ENCODE results near the gene ZDHHC21.
A peak's percentile ranks its signal among the peaks of the same experiment; 100 is the strongest.

The ZDHHC21 gene

DNA sequence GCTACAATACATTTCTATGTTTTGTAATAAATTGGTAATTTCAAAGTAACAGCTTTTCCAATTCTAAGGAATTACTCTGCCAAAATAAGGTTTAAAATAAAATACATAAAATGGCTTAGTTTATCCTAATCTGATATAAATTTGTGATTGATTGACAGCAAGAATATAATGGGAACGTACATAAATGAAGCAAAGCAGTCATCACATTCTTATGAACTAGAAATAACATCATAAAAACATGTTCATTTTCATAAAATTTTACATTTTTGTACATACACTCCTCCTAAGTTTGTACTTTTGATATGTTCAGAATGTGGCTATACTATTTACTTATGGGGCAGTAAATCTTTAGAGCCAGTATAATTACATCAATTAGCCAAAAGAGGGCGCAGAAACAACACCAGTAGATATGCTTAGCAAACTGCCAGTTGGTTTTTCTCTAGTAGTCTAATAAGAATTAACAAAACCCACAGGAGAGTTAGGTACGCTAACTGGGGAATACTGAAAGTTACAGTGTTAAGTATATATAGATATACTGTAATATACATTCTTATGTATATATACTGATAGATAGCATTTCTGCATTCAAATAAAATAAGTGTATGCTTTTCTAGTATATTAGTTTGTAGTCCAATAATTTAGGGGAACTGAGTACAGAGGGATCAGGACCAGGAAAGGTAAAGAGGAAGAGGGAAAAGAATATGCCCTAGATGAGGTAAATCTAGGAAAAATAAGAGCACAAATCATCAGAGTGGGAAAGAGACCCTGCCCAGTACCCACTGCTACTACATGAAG, 76.8 kb downstream of the ZDHHC21 start:
- peak in 2 of 51 donors; percentile 5 to 10 for DNase-seq

DNA sequence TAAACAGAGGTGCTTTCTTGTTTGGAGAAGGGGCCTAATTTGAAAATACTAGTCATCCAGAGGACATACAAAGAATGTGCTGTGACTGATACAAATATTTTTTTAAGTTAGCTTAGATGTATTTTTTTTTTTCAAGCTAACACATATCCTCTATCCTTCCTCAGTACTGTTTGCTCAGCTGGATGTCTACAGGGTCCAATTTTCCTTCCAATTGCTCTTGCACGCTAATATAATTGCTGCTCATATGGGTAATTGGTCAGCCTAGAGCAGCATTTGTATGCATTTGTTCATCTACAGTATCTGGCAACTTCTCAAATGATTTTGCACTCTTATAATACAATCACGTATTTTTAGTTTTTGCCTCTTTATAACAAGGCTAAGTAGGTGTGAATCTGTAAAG, 84.7 kb downstream of the ZDHHC21 start:
- no peak for DNase-seq

DNA sequence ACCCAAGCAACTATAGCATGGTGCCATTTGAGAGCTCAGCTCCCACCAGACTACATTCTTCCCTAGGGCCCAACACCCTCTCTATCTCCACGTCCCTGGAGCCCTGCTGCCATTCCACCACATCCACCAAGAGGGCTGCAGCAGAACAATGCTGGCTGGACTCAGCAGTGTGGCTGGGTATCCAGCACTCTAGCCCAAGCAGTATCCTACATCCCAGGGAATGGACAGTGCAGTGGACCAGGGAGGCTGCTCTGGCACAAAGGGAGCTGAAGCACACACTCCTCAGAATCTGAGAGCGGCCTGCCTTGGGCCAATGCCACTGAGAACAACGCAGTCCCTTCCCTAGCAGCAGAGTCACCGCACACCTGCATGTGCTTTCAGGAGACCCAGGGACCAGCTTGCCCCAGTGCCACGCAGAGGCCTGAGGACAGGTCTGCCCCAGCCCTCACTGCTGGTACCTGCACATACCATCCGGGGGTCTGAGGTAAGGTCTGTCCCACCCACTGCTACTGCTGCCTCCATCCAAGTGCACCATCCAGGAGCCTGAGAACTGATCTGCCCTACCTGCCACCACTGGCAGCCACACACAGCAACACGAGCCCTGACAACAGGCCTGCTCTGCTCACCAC, 95.9 kb downstream of the ZDHHC21 start:
- no peak for DNase-seq

GRCh38 chr9:14593406-14593805, 99.8 kb downstream of the ZDHHC21 start:
- DNase-seq = no peak

DNA sequence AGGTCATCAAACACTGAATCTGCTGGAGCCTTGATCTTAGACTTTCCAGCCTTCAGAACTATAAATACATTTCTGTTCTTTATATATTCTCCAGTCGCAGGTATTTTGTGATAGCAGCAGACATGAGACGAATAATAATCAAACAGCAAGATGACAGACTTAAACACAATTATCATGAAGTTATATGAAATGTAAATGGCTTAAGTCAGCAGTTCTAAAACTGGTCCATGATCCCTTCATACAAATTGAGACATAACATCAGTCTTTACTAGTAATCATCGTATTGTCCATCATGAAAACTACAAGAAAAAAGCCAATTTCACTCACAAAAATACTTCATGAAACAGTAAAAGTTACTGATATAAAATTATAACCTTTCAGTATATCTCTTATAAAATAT, 101.8 kb downstream of the ZDHHC21 start:
- DNase-seq = no peak

DNA sequence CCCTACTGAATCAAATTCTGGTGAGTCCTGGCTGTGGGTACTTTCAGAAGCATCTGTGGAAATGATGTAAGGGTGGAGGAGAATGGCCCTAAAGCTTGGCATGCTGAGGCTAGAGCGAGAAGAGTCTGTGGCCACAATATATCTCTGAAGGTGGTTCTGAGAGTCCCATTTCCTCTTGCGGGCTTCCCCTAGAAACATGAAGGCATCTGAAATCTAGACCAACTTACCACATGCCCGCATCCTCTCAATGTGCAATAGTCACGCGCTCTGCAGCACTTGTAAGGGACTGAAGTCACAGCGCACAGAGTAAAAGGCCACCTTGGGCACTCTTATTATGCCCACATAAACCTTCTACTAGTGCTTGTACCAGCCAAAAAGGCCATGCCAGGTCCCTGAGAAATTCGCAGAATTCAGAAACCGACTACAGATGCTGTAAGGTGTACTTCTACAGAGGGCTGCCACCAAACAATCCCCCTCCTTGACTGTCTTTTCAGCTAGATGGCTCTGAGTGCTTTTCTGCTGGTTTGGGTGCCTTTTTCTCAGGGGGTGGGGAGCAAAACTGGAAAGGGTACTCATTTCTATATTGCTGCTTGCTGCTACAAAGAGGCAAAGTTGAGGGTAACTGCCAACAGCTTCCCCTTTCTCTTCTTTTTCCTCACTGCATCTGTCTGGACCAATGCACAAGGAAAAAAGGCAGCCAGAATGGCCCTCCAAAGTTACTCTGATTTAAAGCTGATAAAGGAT, 107.3 kb downstream of the ZDHHC21 start:
- DNase-seq = no peak

GRCh38 chr9:14584571-14584970, 108.7 kb downstream of the ZDHHC21 start:
- DNase-seq = no peak

DNA sequence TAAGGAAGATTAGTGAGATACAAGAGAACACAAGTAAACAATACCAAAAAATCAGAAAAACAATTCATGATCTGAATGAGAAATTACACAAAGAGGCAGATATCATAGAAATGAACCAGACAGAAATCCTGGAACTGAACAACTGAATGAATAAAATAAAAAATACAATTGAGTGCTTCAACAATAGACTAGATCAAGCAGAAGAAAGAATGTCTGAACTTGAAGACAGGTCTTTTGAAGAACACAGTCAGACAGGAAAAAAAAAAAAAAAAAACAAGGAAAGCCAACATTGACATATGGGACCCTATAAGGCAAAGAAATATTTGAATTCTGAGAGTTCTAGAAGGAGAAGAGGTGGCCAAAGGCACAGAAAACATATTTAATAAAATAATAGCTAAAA, 115.2 kb downstream of the ZDHHC21 start:
- no peak for DNase-seq

DNA sequence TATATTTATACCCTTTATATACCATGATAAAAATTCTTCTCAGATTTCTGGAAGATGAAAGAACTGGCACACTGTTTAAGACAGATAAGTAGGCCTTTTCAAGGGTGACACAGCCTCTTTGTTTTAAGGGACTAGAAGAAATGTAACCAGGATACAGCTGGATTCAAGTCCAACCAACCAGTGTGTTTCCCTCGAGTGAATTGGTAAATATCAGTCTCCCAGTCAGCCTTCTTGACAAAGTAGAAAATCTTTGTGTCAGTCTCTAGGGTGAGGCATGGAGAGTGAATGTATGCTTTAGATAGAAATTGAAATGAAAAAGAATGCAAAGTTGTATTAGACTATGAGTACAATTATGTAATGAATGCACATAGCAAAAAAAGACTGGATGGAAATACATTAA, 119.1 kb downstream of the ZDHHC21 start:
- DNase-seq = no peak

GRCh38 chr9:14573319-14573718, 119.9 kb downstream of the ZDHHC21 start:
- no peak for DNase-seq

DNA sequence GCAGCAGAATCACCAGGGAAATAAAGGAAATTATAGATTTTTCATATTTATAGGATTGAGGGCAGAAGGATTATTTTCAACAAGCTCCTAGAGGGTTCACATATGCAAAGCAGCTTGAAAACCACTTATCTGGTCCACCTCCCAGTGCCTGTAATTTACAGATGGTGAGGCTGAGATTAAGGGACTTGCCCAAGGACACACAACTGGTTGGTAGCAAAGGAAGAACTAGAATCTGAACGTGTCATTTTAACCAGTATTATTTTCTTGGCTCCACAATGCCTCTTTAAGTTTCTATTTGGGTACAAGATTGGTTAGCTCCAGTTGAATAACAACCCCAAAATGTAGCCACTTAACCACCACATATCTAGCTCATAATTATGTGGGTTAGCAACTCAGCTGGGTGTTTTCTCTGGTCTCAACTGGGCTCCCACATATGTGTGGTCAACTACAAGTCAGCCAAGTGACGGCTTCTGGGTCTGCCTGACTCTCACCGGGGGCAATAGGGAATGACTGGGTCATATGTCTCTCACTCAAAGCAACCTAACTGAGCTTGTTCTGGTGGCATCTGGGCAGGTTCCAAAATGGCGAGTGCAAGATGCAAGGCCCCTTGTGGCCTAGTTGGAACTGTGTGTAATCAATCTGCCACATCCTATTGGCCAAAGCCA, 127.7 kb downstream of the ZDHHC21 start:
- no peak for DNase-seq

GRCh38 chr9:14563902-14564624, 129.2 kb downstream of the ZDHHC21 start:
- DNase-seq = no peak

DNA sequence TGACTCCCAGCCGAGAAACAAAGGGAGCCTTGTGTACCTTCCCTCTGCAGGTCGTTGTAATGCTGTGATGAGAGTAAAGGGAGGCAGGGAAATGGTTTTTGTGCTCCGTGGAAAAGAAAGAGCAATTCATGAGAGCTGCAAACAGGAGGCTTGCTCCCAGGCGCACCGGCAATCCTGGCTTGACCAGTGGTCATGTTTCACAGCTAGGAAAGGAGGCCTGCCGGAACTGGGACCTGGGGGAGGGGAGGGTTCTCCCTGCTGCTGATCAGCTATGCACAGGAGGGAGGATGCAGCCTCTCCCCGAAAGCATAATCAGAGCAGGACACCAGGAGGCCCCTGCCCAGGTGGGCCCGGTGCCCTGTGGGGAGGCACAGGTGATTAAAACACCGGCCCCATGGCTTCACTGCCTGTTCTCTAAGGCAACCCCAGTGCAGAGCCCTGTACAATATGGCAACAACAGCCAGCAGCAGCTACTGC, 131.3 kb downstream of the ZDHHC21 start:
- peak in 1 of 51 donors; percentile 10 for DNase-seq
